Raji (cell line): ENCODE results near the gene LAG3.

Source experiments
- POLR2A ChIP-seq: IDR thresholded peaks from 2 replicates; pipeline ENCODE4 v1.6.1; 2011; ENCODE audit warnings: low read depth, low read length, control low read depth; ENCODE audit not compliant: insufficient read depth

LAG3 gene

DNA sequence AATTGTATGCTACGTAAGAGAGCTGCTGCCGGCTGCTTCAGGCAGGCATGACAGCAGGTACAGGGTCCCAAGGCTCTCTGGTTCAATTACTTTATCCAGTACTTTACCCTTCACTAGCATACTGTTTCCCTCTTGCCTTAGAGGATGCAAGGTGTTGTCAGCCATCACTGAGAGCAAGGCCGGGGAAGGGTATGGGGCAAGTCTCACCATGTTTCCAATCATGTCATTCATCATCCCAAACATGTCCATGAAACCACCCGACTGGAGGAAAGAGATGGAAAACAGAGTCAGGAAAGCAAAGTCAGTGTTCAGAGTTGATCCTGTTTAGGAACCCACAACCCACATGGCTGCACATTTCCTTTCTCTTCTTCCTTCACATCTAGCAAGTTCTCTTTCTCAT lies 21.8 kb upstream of the LAG3 start:
- TF ChIP-seq POLR2A: no peak

DNA sequence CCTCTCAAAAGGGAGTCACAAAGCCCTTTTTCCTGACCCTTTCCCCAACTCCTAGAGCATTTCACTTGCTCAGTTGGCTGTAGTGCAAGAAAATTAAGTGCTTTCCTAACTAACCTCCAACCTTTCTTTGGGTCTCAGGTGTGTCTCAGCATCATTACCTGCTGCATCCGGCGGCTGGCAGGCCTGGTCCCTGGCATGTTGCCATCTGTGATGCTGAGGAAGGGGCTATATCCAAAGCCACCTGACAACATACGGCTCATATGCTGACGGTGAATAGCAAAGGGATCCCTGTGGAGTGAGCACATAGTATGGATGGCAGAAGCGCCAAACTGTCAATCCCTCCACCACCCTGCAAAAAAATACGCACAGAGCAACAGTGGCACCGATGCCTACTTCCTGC lies 20.6 kb upstream of the LAG3 start:
- TF ChIP-seq POLR2A: no peak

DNA sequence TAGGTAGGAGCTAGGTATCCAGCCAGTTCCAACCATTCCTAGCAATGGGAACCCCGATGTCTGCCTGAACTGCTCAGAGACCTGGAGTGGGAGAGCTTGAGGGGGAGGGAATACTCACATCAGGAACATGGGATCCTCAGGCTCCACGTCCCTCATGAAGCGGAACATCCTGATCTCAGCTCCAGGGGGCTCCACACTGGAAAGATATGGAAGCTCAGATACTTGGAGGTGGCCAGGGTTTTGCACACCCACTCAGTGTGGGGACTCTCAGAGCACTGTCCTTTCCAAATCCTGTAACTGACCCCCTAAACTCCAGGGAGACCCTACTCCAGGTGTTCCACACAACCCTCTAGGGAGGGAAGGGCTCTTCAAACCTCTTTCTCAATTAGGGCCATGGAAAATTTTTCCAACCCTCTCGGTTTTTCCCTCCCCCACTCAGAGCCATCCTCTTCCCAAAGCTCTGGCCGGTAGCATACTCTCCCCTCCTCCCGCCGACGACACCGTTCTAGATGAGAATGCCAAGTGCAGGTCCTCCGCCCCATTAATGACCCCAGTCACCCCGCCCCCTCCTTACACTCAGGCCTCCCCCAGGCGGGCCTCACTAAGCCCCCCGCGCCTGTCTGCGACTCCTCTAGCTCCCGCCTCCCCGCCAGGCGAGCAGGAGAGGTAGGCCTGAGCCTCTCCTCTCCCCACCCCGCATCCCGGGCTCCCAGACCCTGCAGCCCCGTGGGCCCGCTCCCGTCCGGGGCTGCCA lies 20.0 kb upstream of the LAG3 start:
- no peak for TF ChIP-seq POLR2A

DNA sequence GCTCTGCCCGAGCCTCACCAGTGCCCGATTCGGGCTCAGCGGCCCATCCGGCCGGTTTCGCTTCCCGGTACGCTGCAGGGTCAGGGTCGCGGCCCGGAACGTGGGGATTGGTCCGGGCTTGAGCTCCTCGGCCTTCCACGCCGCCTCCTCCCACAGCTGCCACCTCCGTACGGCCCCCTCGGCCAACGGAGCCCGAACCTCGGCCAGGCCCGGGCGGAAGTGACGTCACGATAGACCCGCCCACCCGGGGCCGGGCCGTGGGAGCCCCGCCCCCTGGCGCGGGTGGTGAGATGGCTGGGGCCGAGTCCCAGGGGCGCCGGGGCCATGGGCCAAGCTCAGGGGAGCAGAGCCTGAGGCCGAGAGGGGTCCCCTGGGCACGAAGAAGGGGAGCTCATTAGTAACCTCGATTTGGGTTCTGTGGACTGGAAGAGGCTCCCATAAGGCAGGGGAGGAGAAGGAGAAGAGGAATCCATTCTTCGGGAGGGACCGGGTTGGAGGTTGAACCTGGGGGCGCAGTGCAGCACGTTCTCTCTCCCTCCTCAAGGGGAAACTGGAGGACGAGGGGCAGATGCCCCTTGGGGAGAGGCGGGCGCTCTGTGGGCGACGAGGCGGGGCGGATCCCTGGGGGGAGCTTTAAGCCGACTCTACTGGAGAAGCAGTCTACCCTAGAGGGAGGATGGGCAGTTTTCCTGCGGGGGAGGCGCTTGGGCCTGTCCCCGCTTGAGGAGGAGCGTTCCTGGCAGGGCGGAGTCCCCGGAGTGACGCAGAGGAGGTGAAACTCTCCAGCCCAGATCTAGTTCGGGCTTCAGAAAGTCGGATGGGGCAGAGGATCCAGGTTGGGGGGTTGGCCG lies 19.2 kb upstream of the LAG3 start, which contains the start of gene MLF2:
TSS of gene MLF2 (minus strand) at position 221 of the 851 bp plus-strand sequence. CDS start 807 bp downstream, outside the sequence.
- peak; percentile 97 for TF ChIP-seq POLR2A

DNA sequence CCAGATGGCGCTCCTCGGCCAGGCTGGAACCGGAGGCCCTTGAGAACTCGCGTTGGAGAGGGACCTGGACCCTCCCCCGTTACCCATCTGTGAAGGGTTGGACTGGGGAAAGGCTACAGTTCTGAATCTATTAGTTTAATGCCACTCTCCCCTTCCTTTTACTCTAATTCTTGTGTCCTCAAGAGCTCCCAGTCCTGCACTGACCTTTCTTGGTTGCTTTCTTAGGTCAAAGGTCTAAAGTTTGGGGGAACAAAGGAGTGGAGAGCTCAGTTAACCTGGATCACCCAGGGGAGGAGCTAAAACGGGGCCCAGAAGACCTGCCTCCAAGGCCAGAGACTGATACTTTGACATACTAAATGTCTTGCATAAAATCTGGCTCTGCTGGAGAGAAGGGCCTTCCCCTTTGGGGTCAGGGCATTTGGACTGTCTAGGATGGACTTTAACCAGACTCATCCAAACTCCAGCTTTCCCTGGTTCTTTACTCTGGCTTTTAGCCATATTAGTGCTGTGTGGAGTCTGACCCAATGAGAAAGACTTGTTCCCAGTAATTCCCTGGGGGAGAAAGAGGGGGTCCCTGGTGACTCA lies 18.5 kb upstream of the LAG3 start:
- TF ChIP-seq POLR2A: no peak

DNA sequence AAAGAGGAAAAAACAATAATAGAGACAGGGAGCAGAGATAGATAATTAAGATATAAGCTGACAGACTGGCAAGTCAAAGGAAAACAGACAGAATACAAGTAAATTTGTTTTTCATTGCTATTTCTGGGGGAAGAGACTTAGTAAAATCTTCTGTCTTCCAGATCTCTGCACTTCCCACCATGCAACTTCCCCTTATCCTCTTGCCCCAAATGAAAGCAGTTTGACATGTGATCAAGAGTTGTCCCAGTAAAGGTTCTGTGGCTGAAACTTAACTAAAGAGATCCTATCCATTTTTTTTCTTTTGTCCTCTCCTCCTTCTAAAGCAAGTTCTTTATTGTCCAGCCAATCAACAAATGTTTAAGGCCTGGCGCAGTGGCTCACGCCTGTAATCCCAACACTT lies 17.9 kb upstream of the LAG3 start:
- TF ChIP-seq POLR2A: no peak

DNA sequence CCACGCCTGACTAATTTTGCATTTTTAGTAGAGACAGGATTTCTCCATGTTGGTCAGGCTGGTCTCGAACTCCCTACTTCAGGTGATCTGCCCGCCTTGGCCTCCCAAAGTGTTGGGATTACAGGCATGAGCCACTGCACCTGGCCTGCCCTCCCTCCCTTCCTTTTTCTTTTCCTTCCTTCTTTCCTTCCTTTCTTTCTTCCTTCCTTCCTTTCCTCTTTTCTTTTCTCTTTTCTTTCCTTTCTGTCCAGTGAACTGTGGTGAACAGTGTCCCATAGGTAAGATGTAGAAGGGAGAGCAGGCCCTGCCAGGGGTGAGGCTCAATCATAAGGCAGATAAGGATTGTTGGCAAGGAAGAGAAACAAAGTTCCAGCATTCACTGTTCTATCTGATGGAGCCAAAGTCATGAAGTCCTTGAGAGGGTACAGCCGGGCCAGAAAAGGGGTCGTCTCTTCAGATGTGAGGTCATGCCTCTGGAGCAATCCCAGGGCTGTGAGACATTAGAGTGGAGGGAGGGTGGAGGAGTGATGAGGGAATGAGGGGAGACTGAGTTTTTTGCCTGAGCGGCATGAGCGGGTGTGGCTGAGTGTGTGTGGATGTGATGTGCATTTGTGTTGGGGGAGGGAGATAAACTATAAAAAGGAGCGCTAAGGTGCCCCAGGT lies 15.2 kb upstream of the LAG3 start:
- TF ChIP-seq POLR2A: no peak

DNA sequence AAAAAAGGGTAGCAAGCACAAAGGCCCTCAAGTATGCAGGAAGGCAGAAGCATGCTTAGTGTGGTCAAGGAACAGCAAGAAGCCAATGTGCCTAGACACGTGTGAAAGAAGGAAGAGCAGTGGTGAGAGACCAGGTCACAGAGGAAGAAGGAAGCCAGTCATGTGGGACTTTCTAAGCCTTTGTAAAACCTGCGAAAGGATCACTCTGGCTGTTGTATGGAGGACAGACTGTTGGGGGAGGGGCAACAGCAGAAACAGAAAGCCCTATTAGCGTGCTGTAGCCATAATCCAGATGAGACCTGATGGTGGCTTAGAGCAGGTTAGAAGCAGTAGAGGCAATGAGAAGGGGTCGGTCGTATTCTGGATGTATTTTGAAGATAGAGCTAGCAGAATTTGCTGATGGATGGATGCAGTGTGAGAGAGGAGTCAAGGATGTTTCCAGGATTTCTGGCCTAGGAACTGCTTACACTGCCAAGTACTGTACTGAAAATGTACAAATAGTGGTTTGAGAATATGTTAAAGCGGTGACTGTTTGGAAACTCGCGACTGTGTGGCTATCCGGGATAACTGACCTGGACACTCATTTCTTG lies 13.7 kb upstream of the LAG3 start:
- no peak for TF ChIP-seq POLR2A

DNA sequence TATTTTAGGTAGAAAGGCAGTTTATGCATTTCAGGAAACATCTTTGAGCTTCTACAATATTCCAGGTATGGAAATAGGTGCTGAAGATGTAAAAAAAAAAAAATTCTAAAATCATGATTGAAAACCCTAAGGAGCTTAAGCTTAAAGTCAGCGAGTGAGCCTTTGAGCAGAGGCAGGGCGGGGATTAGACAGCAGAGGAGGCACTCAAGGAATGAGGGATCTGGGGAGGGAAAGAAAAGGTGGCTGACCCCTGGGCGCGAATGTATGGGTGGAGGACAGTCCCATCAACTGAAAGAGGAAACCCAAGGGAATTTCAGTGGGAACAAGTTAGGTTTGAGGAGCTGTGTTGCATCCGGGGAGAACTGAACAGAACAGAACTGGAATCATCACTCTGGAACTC lies 12.6 kb upstream of the LAG3 start:
- no peak for TF ChIP-seq POLR2A

DNA sequence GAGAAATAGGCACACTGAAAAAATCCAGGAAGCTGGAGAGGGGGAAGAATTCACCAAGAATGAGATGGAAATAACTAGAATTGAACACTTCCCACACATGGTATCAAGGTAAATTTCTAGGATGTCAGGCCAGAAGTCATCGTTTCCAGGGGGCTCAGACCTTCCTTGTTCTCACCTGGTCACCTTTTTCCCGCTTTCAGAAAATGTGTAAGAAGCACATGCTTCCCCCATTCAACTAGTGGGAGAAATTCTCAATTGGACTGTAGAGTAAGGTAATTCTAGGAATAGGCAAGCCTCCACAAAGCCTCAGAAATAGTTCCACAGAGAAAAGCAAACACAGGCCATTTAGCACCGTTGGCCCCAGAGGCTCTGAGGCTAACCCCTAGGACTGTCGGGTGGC lies 8.9 kb upstream of the LAG3 start:
- no peak for TF ChIP-seq POLR2A

DNA sequence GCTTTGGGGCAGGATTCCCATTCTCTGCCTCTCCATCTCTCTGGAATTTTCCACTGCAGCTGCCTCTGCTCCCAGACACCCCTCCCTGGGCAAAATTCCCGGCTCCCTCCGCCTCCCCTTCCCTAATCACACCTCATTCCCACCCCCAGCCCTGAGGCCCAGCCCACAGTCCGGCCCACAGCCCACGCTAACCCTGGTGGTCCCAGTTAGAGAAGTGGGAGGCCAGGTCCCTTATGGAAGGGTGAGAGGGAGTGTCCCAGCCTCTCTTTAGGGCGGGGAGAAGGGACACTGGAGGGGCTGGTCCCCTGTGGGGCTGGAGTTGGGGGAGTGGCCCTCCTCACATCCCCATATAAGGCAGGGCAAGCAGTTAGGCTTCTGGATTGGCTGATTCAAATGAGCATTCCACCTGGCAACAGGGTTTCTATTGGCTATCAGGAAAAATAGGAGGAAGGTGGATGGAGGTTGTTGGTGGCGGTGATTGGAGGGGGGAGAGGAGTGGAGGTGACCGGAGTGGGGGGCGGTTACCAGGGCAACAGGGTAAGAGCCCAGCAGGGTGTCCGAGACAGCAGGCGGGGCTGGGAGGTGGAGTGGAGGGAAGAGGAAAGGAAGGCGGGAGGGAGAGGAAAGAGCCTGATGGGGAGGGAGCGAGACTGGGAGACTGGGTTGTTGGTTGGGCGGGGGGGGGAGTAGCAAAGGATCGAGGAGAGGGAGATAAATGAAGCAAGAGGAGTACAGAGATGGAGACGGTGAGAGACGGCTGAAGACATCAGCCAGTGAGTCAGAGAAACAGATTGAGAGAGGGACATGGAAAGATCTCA lies 8.1 kb upstream of the LAG3 start:
- TF ChIP-seq POLR2A: 0 out of 2 replicates have a peak, but pooled peaks have one; percentile 7

DNA sequence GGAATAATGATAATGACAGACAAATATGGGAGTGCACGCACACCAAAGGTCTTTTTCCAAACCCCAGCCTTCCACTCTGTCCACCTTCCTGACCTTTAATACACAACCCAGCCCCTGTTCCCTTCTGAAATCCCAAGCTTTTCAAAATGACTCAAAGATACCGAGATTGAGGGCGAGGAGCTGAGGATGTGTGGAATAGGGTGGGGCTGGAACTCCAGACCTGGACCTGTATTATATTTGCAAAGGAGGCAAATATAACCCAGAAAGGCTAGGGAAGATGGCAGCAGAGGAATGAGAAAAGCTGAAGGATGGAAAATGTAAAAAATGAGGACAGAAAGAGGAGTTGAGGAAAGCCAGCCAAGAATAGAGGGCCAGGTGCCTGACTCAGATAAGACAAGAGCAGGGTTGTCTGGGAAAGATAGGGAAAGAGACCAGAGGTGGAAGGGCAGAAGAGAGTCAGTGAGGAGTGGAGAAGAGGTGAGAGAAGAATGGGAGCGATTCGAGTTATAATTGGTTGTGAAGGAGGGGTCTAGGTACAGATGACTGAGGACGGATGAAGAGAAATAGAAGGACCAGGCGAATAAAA lies 7.2 kb upstream of the LAG3 start:
- no peak for TF ChIP-seq POLR2A

DNA sequence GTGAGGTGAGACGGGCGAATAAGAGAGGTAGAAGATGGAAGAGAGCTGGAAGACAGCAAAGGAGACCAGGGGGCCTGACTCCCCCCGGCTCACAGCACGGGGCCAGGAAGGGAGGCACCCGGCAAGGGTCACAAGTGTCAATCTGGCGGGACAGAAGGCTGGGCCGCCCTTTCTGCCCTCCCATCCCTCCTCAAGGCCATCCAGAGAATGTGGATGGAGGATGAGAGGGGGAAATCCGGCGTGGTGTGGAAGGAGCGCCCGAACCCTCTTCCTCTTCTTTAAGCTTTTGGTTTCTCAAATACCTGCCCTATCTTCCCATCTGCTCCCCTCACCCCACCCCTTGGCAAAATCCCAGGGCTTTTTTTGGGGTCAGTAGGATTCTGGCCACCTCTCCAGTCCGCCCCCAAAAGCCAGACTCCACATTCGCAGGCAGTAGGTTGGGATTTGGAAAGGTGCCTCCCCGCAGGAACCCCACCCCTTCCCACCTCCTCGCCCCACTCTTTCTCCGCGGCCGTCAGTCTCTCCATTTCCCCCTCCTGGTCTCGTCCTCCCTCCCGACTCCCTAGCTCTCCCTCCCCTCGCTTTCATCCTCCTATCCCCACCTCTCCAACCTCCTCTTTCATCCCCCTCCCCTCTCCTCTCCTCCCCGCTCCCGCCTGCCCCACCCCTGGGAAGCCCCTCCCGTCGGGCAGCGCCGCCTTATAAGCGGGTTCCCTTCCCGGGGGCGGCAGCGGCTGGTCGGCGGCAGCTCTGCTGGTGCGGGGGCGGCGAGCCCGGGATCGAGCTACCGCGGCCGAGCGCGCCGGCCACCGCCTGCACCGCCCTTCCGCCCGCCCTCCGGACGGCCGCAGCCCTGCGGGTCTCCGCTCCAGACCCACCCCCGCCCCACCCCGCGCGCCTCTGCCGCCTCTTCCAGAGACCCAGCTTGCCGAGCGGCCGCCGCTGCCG lies 6.4 kb upstream of the LAG3 start, which contains the start of gene PTMS:
TSS of gene PTMS (plus strand) at position 730 of the 948 bp plus-strand sequence. CDS start 343 bp downstream, outside the sequence.
- no peak for TF ChIP-seq POLR2A
